Smooth muscle cell (in vitro differentiated cells): ENCODE data around the gene SPATA20. TPM values are rescaled to one million over a fixed set of nuclear protein-coding genes. Genes with fewer than 3 reads are reported as not detected.

Source experiments
- DNase-seq: peaks from one replicate; lab custom pipeline; 2025; ENCODE audit not compliant: unreplicated experiment; lab: John Stamatoyannopoulos, UW
- H2AFZ ChIP-seq: fragments of 200-600 bp; sonication (generic); 2 replicates; pipeline ENCODE4 v1.6.0; 2016; ENCODE audit warnings: antibody characterized with exemption, low read depth, mild to moderate bottlenecking
- H3F3A ChIP-seq: fragments of 200-600 bp; sonication (generic); 2 replicates; pipeline ENCODE4 v1.6.0; 2017; ENCODE audit warnings: antibody characterized with exemption, low read depth
- H3K27ac ChIP-seq: fragments of 200-600 bp; sonication (generic); 2 replicates; pipeline ENCODE4 v1.5.1; 2016; ENCODE audit warnings: low read depth, mild to moderate bottlenecking
- H3K27me3 ChIP-seq: fragments of 200-600 bp; sonication (generic); 2 replicates; pipeline ENCODE4 v1.6.1; 2016; ENCODE audit warnings: low read depth, mild to moderate bottlenecking
- H3K36me3 ChIP-seq: fragments of 200-600 bp; sonication (generic); 2 replicates; pipeline ENCODE4 v1.5.1; 2016; ENCODE audit warnings: low read depth
- H3K4me1 ChIP-seq: fragments of 200-600 bp; sonication (generic); 2 replicates; pipeline ENCODE4 v1.5.1; 2016; ENCODE audit warnings: low read depth
- H3K4me2 ChIP-seq: fragments of 200-600 bp; sonication (generic); 2 replicates; pipeline ENCODE4 v1.6.0; 2016; ENCODE audit warnings: mild to moderate bottlenecking
- H3K4me3 ChIP-seq: fragments of 200-600 bp; sonication (generic); 2 replicates; pipeline ENCODE4 v1.5.1; 2016; ENCODE audit warnings: mild to moderate bottlenecking
- H3K79me2 ChIP-seq: fragments of 200-600 bp; sonication (generic); 2 replicates; pipeline ENCODE4 v1.6.0; 2016; ENCODE audit warnings: low read depth, mild to moderate bottlenecking
- H3K9ac ChIP-seq: fragments of 200-600 bp; sonication (generic); 2 replicates; pipeline ENCODE4 v1.6.0; 2016; ENCODE audit warnings: low read depth
- H3K9me3 ChIP-seq: fragments of 200-600 bp; sonication (generic); replicated peaks from 2 replicates; pipeline ENCODE4 v1.5.1; 2016; ENCODE audit warnings: low read depth
- H4K20me1 ChIP-seq: fragments of 200-600 bp; sonication (generic); 2 replicates; pipeline ENCODE4 v1.6.0; 2016; ENCODE audit warnings: low read depth
- WGBS: methylation state at CpG from one replicate; pipeline ENCODE4 v1.1.7; 2016; ENCODE audit warnings: low lambda C conversion rate; 5-methylcytosine and 5-hydroxymethylcytosine counted together
- polyA plus RNA-seq: library from polyadenylated mRNA; unstranded; fragments of >200 nt; fragmentation: Nextera tagmentation; extraction: Ambion mirVana; gene quantifications from 2 replicates; pipeline ENCODE4 v1.2.1, GENCODE V29; 2016
- total RNA-seq: library from RNA; depleted of rRNA; stranded (reverse); fragments of >200 nt; gene quantifications from 2 replicates; pipeline ENCODE4 v1.2.3, GENCODE V29; 2014
- TF ChIP-seq, protein P1 (sequence below): fragments of 200-600 bp; sonication (generic); IDR thresholded peaks from 2 replicates; pipeline ENCODE4 v1.5.1; 2017; ENCODE audit warnings: borderline replicate concordance, mild to moderate bottlenecking, antibody characterized with exemption; ENCODE audit not compliant: insufficient read depth, poor library complexity, severe bottlenecking

Gene SPATA20
- total and polyA plus RNA-seq, 2 experiments from 2014 or later, result 61.0 to 62.7 TPM

DNA sequence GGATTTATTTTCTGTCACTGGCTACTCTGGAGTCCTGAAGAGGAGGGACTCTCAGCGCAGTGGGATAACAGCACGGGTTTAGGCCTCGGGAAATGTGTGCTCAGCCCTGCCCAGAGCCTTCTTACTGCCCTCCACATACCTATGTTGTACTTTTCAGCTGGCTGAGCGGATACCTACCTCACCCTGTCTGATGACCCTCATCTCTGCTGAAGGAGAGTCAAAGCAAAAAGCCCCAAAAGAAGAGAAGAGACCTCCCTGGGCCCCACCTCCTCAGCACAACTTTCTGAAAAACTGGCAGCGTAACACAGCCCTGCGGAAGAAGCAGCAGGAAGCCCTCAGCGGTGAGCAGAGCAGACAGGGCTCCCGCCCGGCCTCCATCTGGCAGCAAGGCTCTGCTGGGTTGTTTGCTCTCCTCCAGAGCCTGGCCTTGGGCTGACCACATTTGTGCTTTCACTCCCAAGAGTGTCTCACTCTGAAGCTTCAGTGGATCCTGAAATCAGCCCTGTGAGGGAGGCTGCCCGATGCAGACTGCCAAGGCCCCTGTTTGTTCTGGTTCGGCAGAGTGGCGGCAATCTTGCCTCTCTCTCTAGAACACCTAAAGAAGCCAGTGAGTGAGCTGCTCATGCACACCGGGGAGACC, 28.5 kb upstream of the SPATA20 start:
- Histone ChIP-seq H3K27me3 (no peaks in the 10 kb centered on the region), H4K20me1 (no peaks in the 10 kb centered on the region), H3K9me3 (no peaks in the 10 kb centered on the region), H2AFZ (no peak overlapping the region), H3K79me2 (no peaks in the 10 kb centered on the region), H3K36me3 (no peaks in the 10 kb centered on the region), H3K4me1 (peaks cover 6% of the 10 kb centered on the region), H3K27ac (no peak overlapping the region), H3K4me3 (no peak overlapping the region), H3F3A (no peaks in the 10 kb centered on the region), H3K4me2 (no peak overlapping the region), H3K9ac (no peak overlapping the region)
- DNase-seq, result no peak
- 89% methylated on average over 13 of the region's 13 CpGs for WGBS
- TF ChIP-seq, protein P1, sequence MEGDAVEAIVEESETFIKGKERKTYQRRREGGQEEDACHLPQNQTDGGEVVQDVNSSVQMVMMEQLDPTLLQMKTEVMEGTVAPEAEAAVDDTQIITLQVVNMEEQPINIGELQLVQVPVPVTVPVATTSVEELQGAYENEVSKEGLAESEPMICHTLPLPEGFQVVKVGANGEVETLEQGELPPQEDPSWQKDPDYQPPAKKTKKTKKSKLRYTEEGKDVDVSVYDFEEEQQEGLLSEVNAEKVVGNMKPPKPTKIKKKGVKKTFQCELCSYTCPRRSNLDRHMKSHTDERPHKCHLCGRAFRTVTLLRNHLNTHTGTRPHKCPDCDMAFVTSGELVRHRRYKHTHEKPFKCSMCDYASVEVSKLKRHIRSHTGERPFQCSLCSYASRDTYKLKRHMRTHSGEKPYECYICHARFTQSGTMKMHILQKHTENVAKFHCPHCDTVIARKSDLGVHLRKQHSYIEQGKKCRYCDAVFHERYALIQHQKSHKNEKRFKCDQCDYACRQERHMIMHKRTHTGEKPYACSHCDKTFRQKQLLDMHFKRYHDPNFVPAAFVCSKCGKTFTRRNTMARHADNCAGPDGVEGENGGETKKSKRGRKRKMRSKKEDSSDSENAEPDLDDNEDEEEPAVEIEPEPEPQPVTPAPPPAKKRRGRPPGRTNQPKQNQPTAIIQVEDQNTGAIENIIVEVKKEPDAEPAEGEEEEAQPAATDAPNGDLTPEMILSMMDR, result no peak

DNA sequence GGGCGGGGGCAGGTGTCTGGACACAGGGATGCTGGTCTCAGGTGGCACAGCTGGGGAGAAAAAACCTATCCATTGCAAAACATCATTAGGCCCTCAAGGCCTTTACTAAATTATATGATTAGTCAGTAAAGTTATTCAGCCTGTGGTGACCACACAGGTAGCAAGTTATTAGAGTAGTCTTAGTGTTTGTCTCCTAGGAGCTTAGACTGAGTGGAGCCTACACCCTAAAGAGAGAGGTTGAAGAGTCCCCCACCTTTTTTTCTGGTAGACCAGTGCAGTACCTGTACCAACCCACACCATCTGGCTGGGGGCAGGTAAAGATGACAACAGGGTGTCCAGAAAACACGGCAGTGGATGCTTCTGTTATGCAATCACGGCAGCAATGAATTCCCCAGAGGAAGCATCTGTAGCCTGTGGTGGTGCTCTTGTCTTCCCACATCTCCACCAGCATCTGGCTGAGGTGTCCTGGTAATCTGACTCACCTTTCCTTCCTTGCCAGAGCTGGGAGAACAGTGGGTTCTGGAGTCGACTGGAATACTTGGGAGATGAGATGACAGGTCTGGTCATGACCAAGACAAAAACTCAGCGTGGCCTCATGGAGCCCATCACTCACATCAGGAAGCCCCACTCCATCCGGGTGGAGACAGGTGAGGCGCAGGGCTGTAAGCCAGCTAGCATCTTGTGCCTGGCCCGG, 27.7 kb upstream of the SPATA20 start:
- Histone ChIP-seq H3K4me2 (no peak overlapping the region), H3K9ac (no peak overlapping the region), H3K36me3 (no peaks in the 10 kb centered on the region), H3K79me2 (no peaks in the 10 kb centered on the region), H4K20me1 (no peaks in the 10 kb centered on the region), H3K4me3 (no peak overlapping the region), H3K27ac (no peak overlapping the region), H3F3A (no peaks in the 10 kb centered on the region), H3K9me3 (no peaks in the 10 kb centered on the region), H3K4me1 (peaks cover 6% of the 10 kb centered on the region), H3K27me3 (no peaks in the 10 kb centered on the region), H2AFZ (no peak overlapping the region)
- WGBS, result 81% methylated on average over 8 of the region's 8 CpGs
- DNase-seq, result no peak
- TF ChIP-seq, protein P1, result no peak

DNA sequence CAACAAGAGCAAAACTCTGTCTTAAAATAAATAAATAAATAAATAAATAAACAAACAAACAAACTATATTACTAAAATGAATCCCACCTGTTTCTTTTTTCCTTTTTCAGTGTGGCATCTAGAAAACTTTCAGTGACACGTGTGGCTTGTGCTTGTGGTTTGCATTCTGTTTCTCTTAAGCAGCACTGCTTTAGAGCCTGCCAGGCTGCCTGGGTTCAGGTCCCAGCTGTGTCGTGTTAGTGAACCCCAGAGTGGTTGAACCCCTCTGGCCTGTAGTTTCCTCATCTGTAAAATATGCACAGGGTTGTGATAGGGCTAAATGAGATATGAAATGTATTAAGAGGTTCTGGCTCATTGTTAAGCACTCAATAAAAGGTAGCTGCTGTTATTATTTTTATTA, 26.5 kb upstream of the SPATA20 start:
- no peak overlapping the region for H3K4me2 ChIP-seq
- no peaks in the 10 kb centered on the region for H3K9me3 ChIP-seq
- WGBS, result 84% methylated on average over 2 of the region's 2 CpGs
- no peak overlapping the region for H3K4me3 ChIP-seq
- no peaks in the 10 kb centered on the region for H3K79me2 ChIP-seq
- no peaks in the 10 kb centered on the region for H3K4me1 ChIP-seq
- no peak overlapping the region for H2AFZ ChIP-seq
- no peaks in the 10 kb centered on the region for H3K27me3 ChIP-seq
- H3K36me3 ChIP-seq, result no peaks in the 10 kb centered on the region
- no peaks in the 10 kb centered on the region for H3F3A ChIP-seq
- TF ChIP-seq, protein P1, result no peak
- no peak for DNase-seq
- H3K9ac ChIP-seq, result no peak overlapping the region
- H3K27ac ChIP-seq, result no peak overlapping the region
- H4K20me1 ChIP-seq, result no peaks in the 10 kb centered on the region
